HCT116 (cell line): ENCODE measurements around the gene FTL. TPM values are rescaled to one million over a fixed set of nuclear protein-coding genes. Genes with fewer than 3 reads are reported as not detected.

Experiments used
- ATAC-seq: fragments of 200-7000 bp; cut with Tn5 transposase; 2 replicates; pipeline ENCODE4 v1.9.1; 2020; ENCODE audit warnings: mild to moderate bottlenecking, moderate library complexity
- BruUV-seq: library from RNA; stranded (reverse); fragments of 400-500 nt; replicated peaks from 2 replicates; lab custom pipeline; 2021; lab: Mats Ljungman, UMichigan
- CTCF ChIA-PET: fragments of 300-600 bp; sonication (Branson Sonifier 250); formaldehyde crosslinking; loops from one replicate; lab custom pipeline; 2021; ENCODE audit warnings: antibody characterized with exemption; lab: Charles Lee
- POLR2A ChIA-PET: fragments of 300-600, 350-600 bp; sonication (Branson Sonifier 250); formaldehyde crosslinking; loops from one replicate; lab custom pipeline; 2021; ENCODE audit warnings: antibody characterized with exemption; lab: Charles Lee
- RAD21 ChIA-PET, 2 experiments: fragments of 300-600 bp; sonication (Branson Sonifier 250); formaldehyde crosslinking; loops; one replicate each; lab custom pipeline; 2023; ENCODE audit warnings: low total read pairs in 2 of 2; ENCODE audit not compliant: uncharacterized antibody in 2 of 2, unreplicated experiment in 2 of 2, low non-redundant PET in 1 of 2; lab: Charles Lee
- DNase-seq: peaks from one replicate; pipeline ENCODE4 v3.0.0-alpha.2; 2010; ENCODE audit warnings: low read depth, low spot score
- H2AFZ ChIP-seq: fragments of 200-600 bp; shearing (Covaris generic), sonication (generic); 2 replicates; pipeline ENCODE4 v1.6.1; 2017; ENCODE audit warnings: low read depth, mixed run types, mixed read lengths, antibody characterized with exemption, low read length; ENCODE audit not compliant: poor library complexity, severe bottlenecking
- H3K27ac ChIP-seq: 2 replicates; pipeline ENCODE4 v1.5.1; 2012; ENCODE audit warnings: low read depth, low read length
- H3K27me3 ChIP-seq: fragments of 200-600 bp; sonication (generic); 2 replicates; pipeline ENCODE4 v1.6.1; 2016; ENCODE audit warnings: mixed run types, low read length, mixed read lengths; ENCODE audit not compliant: insufficient read depth
- H3K36me3 ChIP-seq, 2 experiments: fragments of 200-500 bp in 1 of 2; fragments of 200-600 bp in 1 of 2; sonication (Bioruptor generic) in 1 of 2; sonication (generic) in 1 of 2; 2 replicates each; pipeline versions ENCODE4 v1.5.1 to v1.6.1; 2014 to 2016; ENCODE audit warnings: low read length in 2 of 2, inconsistent platforms in 1 of 2, mixed read lengths in 1 of 2, mixed run types in 1 of 2; ENCODE audit not compliant: insufficient read depth in 2 of 2, control insufficient read depth in 1 of 2
- H3K4me1 ChIP-seq, 2 experiments: fragments of 200-600 bp in 1 of 2; sonication (generic) in 1 of 2; 2 replicates each; pipeline versions ENCODE4 v1.5.1 to v1.6.1; 2012 to 2017; ENCODE audit warnings: low read length in 2 of 2, inconsistent platforms in 1 of 2, mild to moderate bottlenecking in 1 of 2, mixed read lengths in 1 of 2, mixed run types in 1 of 2, moderate library complexity in 1 of 2; ENCODE audit not compliant: insufficient read depth in 2 of 2, control insufficient read depth in 1 of 2
- H3K4me2 ChIP-seq: fragments of 200-600 bp; sonication (generic); 2 replicates; pipeline ENCODE4 v1.6.1; 2017; ENCODE audit warnings: mixed run types, low read length, mixed read lengths
- H3K4me3 ChIP-seq, 2 experiments: fragments of 200-600 bp in 1 of 2; sonication (generic) in 1 of 2; replicated peaks in 1 of 2; 2 replicates each; pipeline ENCODE4 v1.5.1; 2011 to 2016; ENCODE audit warnings: low read length in 2 of 2, control low read depth in 1 of 2, low read depth in 1 of 2, mild to moderate bottlenecking in 1 of 2, mixed read lengths in 1 of 2, mixed run types in 1 of 2
- H3K79me2 ChIP-seq: fragments of 200-600 bp; sonication (generic); 2 replicates; pipeline ENCODE4 v1.6.1; 2017; ENCODE audit warnings: mild to moderate bottlenecking, mixed run types, low read length, moderate library complexity, mixed read lengths; ENCODE audit not compliant: insufficient read depth
- H3K9ac ChIP-seq: fragments of 200-600 bp; sonication (generic); 2 replicates; pipeline ENCODE4 v1.6.1; 2016; ENCODE audit warnings: low read length, mixed read lengths
- H3K9me2 ChIP-seq: fragments of 200-600 bp; sonication (generic), shearing (Covaris generic); 2 replicates; pipeline ENCODE4 v1.6.1; 2017; ENCODE audit warnings: mixed run types, mild to moderate bottlenecking, moderate library complexity; ENCODE audit not compliant: insufficient read depth
- H3K9me3 ChIP-seq, 2 experiments: fragments of 200-500 bp in 1 of 2; fragments of 200-600 bp in 1 of 2; sonication (Bioruptor generic) in 1 of 2; sonication (generic) in 1 of 2; 2 replicates each; pipeline ENCODE4 v1.6.1; 2014 to 2017; ENCODE audit warnings: low read length in 2 of 2, mixed read lengths in 2 of 2, inconsistent platforms in 1 of 2, low read depth in 1 of 2, mild to moderate bottlenecking in 1 of 2, mixed run types in 1 of 2, moderate library complexity in 1 of 2; ENCODE audit not compliant: control insufficient read depth in 1 of 2, insufficient read depth in 1 of 2
- H4K20me1 ChIP-seq: fragments of 200-600 bp; sonication (generic), shearing (Covaris generic); 2 replicates; pipeline ENCODE4 v1.6.1; 2017; ENCODE audit warnings: mixed run types, mild to moderate bottlenecking, moderate library complexity; ENCODE audit not compliant: insufficient read depth
- EZH2 ChIP-seq: fragments of 200-600 bp; sonication (generic); IDR thresholded peaks from 2 replicates; pipeline ENCODE4 v1.6.1; 2017; ENCODE audit warnings: antibody characterized with exemption, mixed run types
- POLR2A ChIP-seq: IDR thresholded peaks from 2 replicates; pipeline ENCODE4 v1.7.0; 2011; ENCODE audit warnings: borderline replicate concordance; ENCODE audit not compliant: insufficient read depth, insufficient read length; ENCODE audit errors: extremely low read depth
- SIN3A ChIP-seq: IDR thresholded peaks from 2 replicates; pipeline ENCODE4 v1.6.1; 2012; ENCODE audit warnings: low read depth
- TCF7L2 ChIP-seq: IDR thresholded peaks from 2 replicates; pipeline ENCODE4 v1.7.0; 2011; ENCODE audit warnings: borderline replicate concordance, inconsistent platforms; ENCODE audit not compliant: insufficient read depth, insufficient read length; ENCODE audit errors: extremely low read depth
- ZBTB33 ChIP-seq: IDR thresholded peaks from 2 replicates; pipeline ENCODE4 v1.6.1; 2011; ENCODE audit warnings: mild to moderate bottlenecking, low read length, moderate library complexity; ENCODE audit not compliant: insufficient replicate concordance; ENCODE audit errors: extremely low read depth
- ZFX ChIP-seq: fragments of 450-650 bp; IDR thresholded peaks from 2 replicates; pipeline ENCODE4 v1.6.1; 2017
- ZNF274 ChIP-seq: fragments of 200-500 bp; sonication (Bioruptor generic); IDR thresholded peaks from 2 replicates; pipeline ENCODE4 v1.6.1; 2014; ENCODE audit warnings: mild to moderate bottlenecking, low read depth, low read length, inconsistent platforms
- intact Hi-C: fragments of 100-400 bp; cut with micrococcal nuclease; formaldehyde crosslinking; loops from 2 replicates; pipeline ENCODE4 v1.10.0; 2022
- total RNA-seq: library from RNA; stranded (reverse); gene quantifications from one replicate; pipeline ENCODE4 v1.2.1, GENCODE V29; 2021; ENCODE audit not compliant: unreplicated experiment

The FTL gene
- total RNA-seq, 1 experiment from 2014 or later, result 1,885 TPM

- TF ChIP-seq POLR2A, result no peak
- TF ChIP-seq SIN3A, result no peak
- no peak for TF ChIP-seq EZH2
- no peak for TF ChIP-seq ZBTB33
- no peak for TF ChIP-seq ZNF274
- no peak for TF ChIP-seq TCF7L2
Measured at GRCh38 chr19:49004964-49005614, 40.0 kb downstream of the FTL start (continued).

- Histone ChIP-seq H3K9me2 (no peaks in the 10 kb centered on the region), H4K20me1 (no peaks in the 10 kb centered on the region), H3K9ac (no peak overlapping the region), H3K4me1 (no peaks in the 10 kb centered on the region), H3K27ac (no peak overlapping the region), H3K4me2 (no peak overlapping the region), H3K4me3 (no peak overlapping the region), H3K27me3 (no peaks in the 10 kb centered on the region), H3K79me2 (peaks cover 14% of the 10 kb centered on the region), H3K36me3 (peaks cover 62 to 76% of the 10 kb centered on the region in 2 experiments; a peak in 3 of 4 replicates), H2AFZ (no peak overlapping the region), H3K9me3 (no peaks in the 10 kb centered on the region)
- intact Hi-C loops, result no loop called here
- BruUV-seq, result no TSS peak
- CTCF ChIA-PET, result no interaction called here
- POLR2A ChIA-PET, result no interaction called here
- RAD21 ChIA-PET, result no interaction called here
- DNase-seq (no peak), ATAC-seq (no peak)
- TF ChIP-seq ZFX (no peak), EZH2 (no peak)
Measured at GRCh38 chr19:49006905-49007304, 41.8 kb downstream of the FTL start.
